ENCODE results near the gene SIRT1. TPM values are rescaled to one million over a fixed set of nuclear protein-coding genes. Genes with fewer than 3 reads are reported as not detected.
"Not testable (repeated sequence)": the region's sequence is repeated elsewhere in the genome, so short reads cannot be mapped to it uniquely, and the experiment has no call there.

SIRT1 gene
- total RNA-seq, 8 experiments from 2014 or later = 6.1 to 23.9 (median 18.6) TPM

- no peak overlapping the region for H3K4me3 ChIP-seq
- peaks cover 4% of the 10 kb centered on the region in 2 donors for H3K4me1 ChIP-seq (replicated peaks in 1 of 2)
- ATAC-seq (replicated peaks in 6 of 8) = no peak
- in situ Hi-C loops (cut with MboI; ENCODE audit: low pct_unique_long_range_greater_than_20kb in 2 of 9, low sequenced_read_pairs in 9 of 9, unreplicated experiment in 9 of 9) = loop anchor here in 5 of 9 experiments (25.0 kb wide), 3 partner anchors 309 to 484 kb away; partner anchors contain the start of genes HNRNPH3 (in 2 of the 5) and PBLD (in 2 of the 5)
- WGBS, 10 experiments = 32 to 100% (median 83%) methylated on average over 1 to 3 of the region's 3 CpGs; no CpG with 5 or more reads in 4 of the 10 experiments
- H3K27ac ChIP-seq = no peak overlapping the region
Measured at GRCh38 chr10:67853512-67853911, 30.9 kb upstream of the SIRT1 start.

GRCh38 chr10:67858971-67859370, 25.5 kb upstream of the SIRT1 start:
- in situ Hi-C loops (cut with MboI; ENCODE audit: low pct_unique_long_range_greater_than_20kb in 2 of 9, low sequenced_read_pairs in 9 of 9, unreplicated experiment in 9 of 9) = loop anchor here in 5 of 9 experiments (25.0 kb wide), 3 partner anchors 303 to 478 kb away; partner anchors contain the start of genes HNRNPH3 (in 2 of the 5) and PBLD (in 2 of the 5)
- ATAC-seq (replicated peaks in 6 of 8) = no peak
- 75 to 100% (median 96%) methylated on average over 1 to 2 of the region's 2 CpGs; no CpG with 5 or more reads in 1 of the 10 experiments for WGBS, 10 experiments
- Histone ChIP-seq H3K4me1 (replicated peaks in 1 of 2) (peaks cover 4% of the 10 kb centered on the region in 2 donors), H3K4me3 (no peak overlapping the region), H3K27ac (no peak overlapping the region)

GRCh38 chr10:67861750-67862432, 22.6 kb upstream of the SIRT1 start:
- no peak overlapping the region for H3K4me3 ChIP-seq
- ATAC-seq (replicated peaks in 6 of 8) = peak in 2 of 8 experiments; percentile 37 to 39
- H3K27ac ChIP-seq = no peak overlapping the region
- in situ Hi-C loops (cut with MboI; ENCODE audit: low pct_unique_long_range_greater_than_20kb in 2 of 9, low sequenced_read_pairs in 9 of 9, unreplicated experiment in 9 of 9) = loop anchor here in 5 of 9 experiments (25.0 kb wide), 3 partner anchors 300 to 475 kb away; partner anchors contain the start of genes HNRNPH3 (in 2 of the 5) and PBLD (in 2 of the 5)
- peaks cover 4% of the 10 kb centered on the region in 2 donors for H3K4me1 ChIP-seq (replicated peaks in 1 of 2)
- 0 to 86% (median 26%) methylated on average over 1 to 2 of the region's 4 CpGs; no CpG with 5 or more reads in 1 of the 10 experiments for whole genome bisulfite sequencing, 10 experiments

GRCh38 chr10:67863094-67863493, 21.4 kb upstream of the SIRT1 start:
- Histone ChIP-seq H3K4me3 (no peak overlapping the region), H3K27ac (no peak overlapping the region), H3K4me1 (replicated peaks in 1 of 2) (peaks cover 4% of the 10 kb centered on the region in 2 donors)
- WGBS, 10 experiments = 48 to 100% (median 80%) methylated on average over 1 to 2 of the region's 2 CpGs; no CpG with 5 or more reads in 1 of the 10 experiments
- in situ Hi-C loops (cut with MboI; ENCODE audit: low pct_unique_long_range_greater_than_20kb in 2 of 9, low sequenced_read_pairs in 9 of 9, unreplicated experiment in 9 of 9) = loop anchor here in 5 of 9 experiments (25.0 kb wide), 3 partner anchors 299 to 474 kb away; partner anchors contain the start of genes HNRNPH3 (in 2 of the 5) and PBLD (in 2 of the 5)
- no peak for ATAC-seq (replicated peaks in 6 of 8)

- no peak overlapping the region for H3K4me3 ChIP-seq
- H3K4me1 ChIP-seq (replicated peaks in 1 of 2) = peaks cover 4% of the 10 kb centered on the region in 2 donors
- WGBS, 10 experiments = 70 to 100% (median 93%) methylated on average over 1 to 8 of the region's 10 CpGs; no CpG with 5 or more reads in 1 of the 10 experiments
- H3K27ac ChIP-seq = no peak overlapping the region
- in situ Hi-C loops (cut with MboI; ENCODE audit: low pct_unique_long_range_greater_than_20kb in 2 of 9, low sequenced_read_pairs in 9 of 9, unreplicated experiment in 9 of 9) = loop anchor here in 5 of 9 experiments (25.0 kb wide), 3 partner anchors 298 to 473 kb away; partner anchors contain the start of genes HNRNPH3 (in 2 of the 5) and PBLD (in 2 of the 5)
- no peak for ATAC-seq (replicated peaks in 6 of 8)
Measured at GRCh38 chr10:67864607-67865371, 19.7 kb upstream of the SIRT1 start.

- Histone ChIP-seq H3K4me1 (replicated peaks in 1 of 2) (no peaks in the 10 kb centered on the region), H3K27ac (no peak overlapping the region), H3K4me3 (no peak overlapping the region)
- WGBS, 10 experiments = 67 to 100% (median 100%) methylated on average over 1 to 2 of the region's 2 CpGs; no CpG with 5 or more reads in 3 of the 10 experiments
- ATAC-seq (replicated peaks in 6 of 8) = no peak
- in situ Hi-C loops (cut with MboI; ENCODE audit: low pct_unique_long_range_greater_than_20kb in 2 of 9, low sequenced_read_pairs in 9 of 9, unreplicated experiment in 9 of 9) = loop anchor here in 5 of 9 experiments (25.0 kb wide), 3 partner anchors 294 to 469 kb away; partner anchors contain the start of genes HNRNPH3 (in 2 of the 5) and PBLD (in 2 of the 5)
Measured at GRCh38 chr10:67868132-67868531, 16.3 kb upstream of the SIRT1 start.

GRCh38 chr10:67869996-67870395, 14.5 kb upstream of the SIRT1 start:
- Histone ChIP-seq H3K27ac (no peak overlapping the region), H3K4me1 (replicated peaks in 1 of 2) (no peaks in the 10 kb centered on the region), H3K4me3 (no peak overlapping the region)
- no peak for ATAC-seq (replicated peaks in 6 of 8)
- in situ Hi-C loops (cut with MboI; ENCODE audit: low pct_unique_long_range_greater_than_20kb in 2 of 9, low sequenced_read_pairs in 9 of 9, unreplicated experiment in 9 of 9) = loop anchor here in 5 of 9 experiments (25.0 kb wide), 3 partner anchors 292 to 467 kb away; partner anchors contain the start of genes HNRNPH3 (in 2 of the 5) and PBLD (in 2 of the 5)
- 50 to 100% (median 90%) methylated on average over 1 to 5 of the region's 6 CpGs; no CpG with 5 or more reads in 2 of the 10 experiments for WGBS, 10 experiments

- Histone ChIP-seq H3K4me3 (no peak overlapping the region), H3K27ac (no peak overlapping the region), H3K4me1 (replicated peaks in 1 of 2) (peaks cover 2 to 4% of the 10 kb centered on the region in 2 donors)
- in situ Hi-C loops (cut with MboI; ENCODE audit: low pct_unique_long_range_greater_than_20kb in 2 of 9, low sequenced_read_pairs in 9 of 9, unreplicated experiment in 9 of 9) = no loop called here
- no peak for ATAC-seq (replicated peaks in 6 of 8)
- WGBS, 10 experiments = 25 to 100% (median 73%) methylated on average over 1 to 3 of the region's 3 CpGs
Measured at GRCh38 chr10:67875340-67876238, 8.9 kb upstream of the SIRT1 start.

GRCh38 chr10:67877421-67877820, 7.0 kb upstream of the SIRT1 start:
- H3K4me3 ChIP-seq; ATAC-seq (replicated peaks in 6 of 8); H3K4me1 ChIP-seq (replicated peaks in 1 of 2); H3K27ac ChIP-seq; in situ Hi-C loops (cut with MboI; ENCODE audit: low pct_unique_long_range_greater_than_20kb in 2 of 9, low sequenced_read_pairs in 9 of 9, unreplicated experiment in 9 of 9): not testable (repeated sequence)
- WGBS, 10 experiments = 76 to 100% (median 93%) methylated on average over 3 to 8 of the region's 11 CpGs; no CpG with 5 or more reads in 3 of the 10 experiments

- in situ Hi-C loops (cut with MboI; ENCODE audit: low pct_unique_long_range_greater_than_20kb in 2 of 9, low sequenced_read_pairs in 9 of 9, unreplicated experiment in 9 of 9) = no loop called here
- ATAC-seq (replicated peaks in 6 of 8) = no peak
- Histone ChIP-seq H3K27ac (no peak overlapping the region), H3K4me3 (no peak overlapping the region), H3K4me1 (replicated peaks in 1 of 2) (peaks cover 2 to 4% of the 10 kb centered on the region in 2 donors)
- WGBS, 10 experiments = 61 to 100% (median 96%) methylated on average over 1 to 7 of the region's 7 CpGs; no CpG with 5 or more reads in 3 of the 10 experiments
Measured at GRCh38 chr10:67878133-67878532, 6.3 kb upstream of the SIRT1 start.

- in situ Hi-C loops (cut with MboI; ENCODE audit: low pct_unique_long_range_greater_than_20kb in 2 of 9, low sequenced_read_pairs in 9 of 9, unreplicated experiment in 9 of 9) = no loop called here
- 0 to 80% (median 11%) methylated on average over 1 to 13 of the region's 13 CpGs for WGBS, 10 experiments
- peak in 7 of 8 experiments; percentile 10 to 34 (median 32) for ATAC-seq (replicated peaks in 6 of 8)
- H3K4me1 ChIP-seq (replicated peaks in 1 of 2) = peaks cover 0 to 8% of the 10 kb centered on the region in 2 donors
- H3K27ac ChIP-seq = peak overlapping the region; percentile 62 to 97
- peak overlapping the region; percentile 56 to 84 (median 74) for H3K4me3 ChIP-seq
Measured at GRCh38 chr10:67883710-67884312, 645 bp upstream of the SIRT1 start.

All from motor neuron (in vitro differentiated cells).